HepG2 (cell line): Measurements from ENCODE around the gene THSD8. TPM values are rescaled to one million over a fixed set of nuclear protein-coding genes. Genes with fewer than 3 reads are reported as not detected.

Source experiments
- ASH2L ChIP-seq: fragments of 300-600, 200-600 bp; sonication (generic); IDR thresholded peaks from 2 replicates; pipeline ENCODE4 v1.7.0; 2017; ENCODE audit warnings: low read depth, mild to moderate bottlenecking, moderate library complexity, mixed read lengths, low read length; ENCODE audit not compliant: insufficient read length
- HINFP ChIP-seq: sonication (generic); formaldehyde crosslinking; IDR thresholded peaks from 2 replicates; pipeline ENCODE4 v1.4.0; 2020; ENCODE audit warnings: low read depth, mild to moderate bottlenecking, missing genetic modification reagents
- IRF2 ChIP-seq: IDR thresholded peaks from 2 replicates; pipeline ENCODE4 v1.6.1; 2018; ENCODE audit warnings: missing genetic modification reagents, missing compliant biosample characterization
- KLF6 ChIP-seq: IDR thresholded peaks from 2 replicates; pipeline ENCODE4 v1.8.0; 2016; ENCODE audit warnings: missing biosample characterization, missing genetic modification reagents
- MAZ ChIP-seq, 2 experiments: sonication (generic) in 1 of 2; formaldehyde crosslinking in 1 of 2; IDR thresholded peaks; 2 replicates each; pipeline versions ENCODE4 v1.5.0 to v1.6.1; 2012 to 2020; ENCODE audit warnings: low read depth in 2 of 2, mild to moderate bottlenecking in 2 of 2, borderline replicate concordance in 1 of 2, improper control_type of control experiment in 1 of 2, low read length in 1 of 2, missing genetic modification reagents in 1 of 2, moderate library complexity in 1 of 2
- MIER2 ChIP-seq: IDR thresholded peaks from 2 replicates; pipeline ENCODE4 v1.6.1; 2016; ENCODE audit warnings: missing biosample characterization, missing genetic modification reagents
- MLX ChIP-seq: IDR thresholded peaks from 2 replicates; pipeline ENCODE4 v1.6.1; 2016
- MTF1 ChIP-seq: sonication (generic); formaldehyde crosslinking; IDR thresholded peaks from 2 replicates; pipeline ENCODE4 v1.5.0; 2020; ENCODE audit warnings: missing genetic modification reagents
- RBM22 ChIP-seq: fragments of 200-400 bp; formaldehyde crosslinking; optimal IDR thresholded peaks from 2 replicates; pipeline ENCODE3; 2017; ENCODE audit warnings: mild to moderate bottlenecking, low read length, moderate library complexity
- TMF1 ChIP-seq: sonication (generic); formaldehyde crosslinking; IDR thresholded peaks from 2 replicates; pipeline ENCODE4 v1.8.1; 2022; ENCODE audit warnings: low read depth, missing genetic modification reagents
- ZBTB3 ChIP-seq: sonication (generic); formaldehyde crosslinking; IDR thresholded peaks from 2 replicates; pipeline ENCODE4 v1.4.0; 2020; ENCODE audit warnings: low read depth, mild to moderate bottlenecking, moderate library complexity, missing genetic modification reagents, borderline replicate concordance
- ZBTB7A ChIP-seq: sonication (generic); formaldehyde crosslinking; IDR thresholded peaks from 2 replicates; pipeline ENCODE4 v1.8.0; 2022; ENCODE audit warnings: mild to moderate bottlenecking, missing genetic modification reagents
- ZFP36L1 ChIP-seq: sonication (generic); formaldehyde crosslinking; IDR thresholded peaks from 2 replicates; pipeline ENCODE4 v1.8.0; 2022; ENCODE audit warnings: mild to moderate bottlenecking, missing genetic modification reagents, moderate library complexity
- ZNF121 ChIP-seq: sonication (generic); formaldehyde crosslinking; IDR thresholded peaks from 2 replicates; pipeline ENCODE4 v1.5.0; 2020; ENCODE audit warnings: mild to moderate bottlenecking, missing genetic modification reagents
- ZNF143 ChIP-seq: sonication (generic); formaldehyde crosslinking; IDR thresholded peaks from 2 replicates; pipeline ENCODE4 v1.4.0; 2020; ENCODE audit warnings: missing genetic modification reagents
- ZNF232 ChIP-seq: sonication (generic); formaldehyde crosslinking; IDR thresholded peaks from 2 replicates; pipeline ENCODE4 v1.4.0; 2020; ENCODE audit warnings: missing genetic modification reagents, borderline replicate concordance
- ZNF572 ChIP-seq: sonication (generic); formaldehyde crosslinking; IDR thresholded peaks from 2 replicates; pipeline ENCODE4 v1.5.1; 2020; ENCODE audit warnings: mild to moderate bottlenecking, missing genetic modification reagents
- ZNF724P ChIP-seq: sonication (generic); formaldehyde crosslinking; IDR thresholded peaks from 2 replicates; pipeline ENCODE4 v1.8.0; 2022; ENCODE audit warnings: missing genetic modification reagents, borderline replicate concordance
- polyA plus RNA-seq, 8 experiments: library from polyadenylated mRNA; depleted of rRNA in 3 of 8; stranded (reverse) in 7 of 8; unstranded in 1 of 8; fragments of >200 nt; fragmentation: Illumina TruSeq in 4 of 8; extraction: Trizol in 4 of 8; gene quantifications; 2 replicates each; pipeline versions ENCODE4 v1.2.1 to v1.2.3, GENCODE V29; 2011 to 2016; ENCODE audit warnings: low read depth in 4 of 8, missing spikeins in 1 of 8, mixed read lengths in 1 of 8; ENCODE audit not compliant: insufficient read depth in 1 of 8
- total RNA-seq, 5 experiments: library from RNA; depleted of rRNA; stranded (reverse); fragments of >200 nt; fragmentation: Illumina TruSeq; extraction: Trizol; gene quantifications; 2 replicates each; pipeline ENCODE4 v1.2.3, GENCODE V29; 2016; ENCODE audit warnings: low read depth in 1 of 5
- TF ChIP-seq, protein P1 (sequence below): IDR thresholded peaks from 2 replicates; pipeline ENCODE4 v1.6.1; 2012; ENCODE audit warnings: low read length, improper control_type of control experiment
- TF ChIP-seq, protein P2 (sequence below): sonication (generic); formaldehyde crosslinking; IDR thresholded peaks from 2 replicates; pipeline ENCODE4 v1.8.0; 2022; ENCODE audit warnings: mild to moderate bottlenecking, missing genetic modification reagents, moderate library complexity
- TF ChIP-seq, protein P3 (sequence below): sonication (generic); formaldehyde crosslinking; IDR thresholded peaks from 2 replicates; pipeline ENCODE4 v1.5.0; 2020; ENCODE audit warnings: missing genetic modification reagents

THSD8 gene
- total and polyA plus RNA-seq, 2 of the 13 experiments (the other 11 are each of a cell fraction or from before 2014, with no cell fraction given), result 4.8 to 14.9 TPM

DNA sequence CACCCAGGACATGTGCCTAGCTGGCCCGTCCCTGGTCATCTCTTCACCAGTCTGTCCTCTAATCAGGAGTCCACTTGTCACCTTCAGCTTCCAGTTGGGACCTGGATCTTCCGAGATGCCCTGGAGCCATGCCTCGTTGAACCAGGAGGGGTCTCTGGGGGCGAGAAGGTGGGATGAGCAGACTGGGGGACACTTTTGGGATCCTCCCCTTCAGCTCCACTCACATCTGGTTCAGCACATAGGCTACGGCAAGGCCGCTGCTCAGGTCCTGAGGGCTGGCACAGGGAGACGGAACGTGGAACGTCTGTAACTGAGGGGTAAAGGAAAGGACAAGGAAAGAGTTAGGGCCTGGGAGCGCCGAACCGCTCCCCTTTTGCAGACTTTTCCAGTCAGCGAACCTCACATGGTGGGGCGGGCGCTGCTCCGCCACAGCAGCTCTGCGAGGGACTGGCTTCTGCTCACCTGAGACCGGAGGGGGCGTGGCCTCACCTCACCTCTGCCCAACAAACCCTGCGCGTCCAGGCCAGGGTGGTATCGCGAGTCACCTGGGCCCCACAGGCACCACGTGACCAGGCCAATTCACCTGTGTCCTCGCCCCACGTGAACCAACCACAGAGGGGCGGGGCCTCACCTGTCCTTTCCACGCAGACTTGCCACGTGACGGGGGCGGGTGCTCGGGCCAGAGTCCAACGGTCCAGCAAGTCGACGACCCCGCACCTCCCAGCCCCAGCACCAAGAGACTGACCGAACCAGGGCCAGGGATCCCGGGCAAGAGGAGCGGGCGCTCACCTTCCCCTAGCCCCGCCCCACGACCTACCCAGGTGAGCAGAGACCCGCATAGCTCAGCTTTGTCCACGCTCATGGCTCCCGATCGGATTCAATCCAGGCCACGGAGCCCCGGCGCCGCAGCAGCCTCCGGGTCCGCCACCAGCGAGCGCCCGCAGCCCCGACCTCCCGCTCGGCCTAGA lies 27.0 kb upstream of the THSD8 start, which contains the start of gene HOOK2 (continued):
- TF ChIP-seq, protein P1, sequence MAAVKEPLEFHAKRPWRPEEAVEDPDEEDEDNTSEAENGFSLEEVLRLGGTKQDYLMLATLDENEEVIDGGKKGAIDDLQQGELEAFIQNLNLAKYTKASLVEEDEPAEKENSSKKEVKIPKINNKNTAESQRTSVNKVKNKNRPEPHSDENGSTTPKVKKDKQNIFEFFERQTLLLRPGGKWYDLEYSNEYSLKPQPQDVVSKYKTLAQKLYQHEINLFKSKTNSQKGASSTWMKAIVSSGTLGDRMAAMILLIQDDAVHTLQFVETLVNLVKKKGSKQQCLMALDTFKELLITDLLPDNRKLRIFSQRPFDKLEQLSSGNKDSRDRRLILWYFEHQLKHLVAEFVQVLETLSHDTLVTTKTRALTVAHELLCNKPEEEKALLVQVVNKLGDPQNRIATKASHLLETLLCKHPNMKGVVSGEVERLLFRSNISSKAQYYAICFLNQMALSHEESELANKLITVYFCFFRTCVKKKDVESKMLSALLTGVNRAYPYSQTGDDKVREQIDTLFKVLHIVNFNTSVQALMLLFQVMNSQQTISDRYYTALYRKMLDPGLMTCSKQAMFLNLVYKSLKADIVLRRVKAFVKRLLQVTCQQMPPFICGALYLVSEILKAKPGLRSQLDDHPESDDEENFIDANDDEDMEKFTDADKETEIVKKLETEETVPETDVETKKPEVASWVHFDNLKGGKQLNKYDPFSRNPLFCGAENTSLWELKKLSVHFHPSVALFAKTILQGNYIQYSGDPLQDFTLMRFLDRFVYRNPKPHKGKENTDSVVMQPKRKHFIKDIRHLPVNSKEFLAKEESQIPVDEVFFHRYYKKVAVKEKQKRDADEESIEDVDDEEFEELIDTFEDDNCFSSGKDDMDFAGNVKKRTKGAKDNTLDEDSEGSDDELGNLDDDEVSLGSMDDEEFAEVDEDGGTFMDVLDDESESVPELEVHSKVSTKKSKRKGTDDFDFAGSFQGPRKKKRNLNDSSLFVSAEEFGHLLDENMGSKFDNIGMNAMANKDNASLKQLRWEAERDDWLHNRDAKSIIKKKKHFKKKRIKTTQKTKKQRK, result no peak
- TF ChIP-seq ZNF143 (CRISPR knock-in tag), result no peak; the same call in 1 of the 2 replicates
- TF ChIP-seq RBM22, result no peak
- TF ChIP-seq ZNF121, result no peak
- no peak for TF ChIP-seq MLX
- no peak for TF ChIP-seq MTF1 (CRISPR knock-in tag)
- 0 out of 2 replicates have a peak, but pooled peaks have one; percentile 28 for TF ChIP-seq ZNF572 (CRISPR knock-in tag)
- no peak for TF ChIP-seq ZBTB3
- TF ChIP-seq, protein P2, sequence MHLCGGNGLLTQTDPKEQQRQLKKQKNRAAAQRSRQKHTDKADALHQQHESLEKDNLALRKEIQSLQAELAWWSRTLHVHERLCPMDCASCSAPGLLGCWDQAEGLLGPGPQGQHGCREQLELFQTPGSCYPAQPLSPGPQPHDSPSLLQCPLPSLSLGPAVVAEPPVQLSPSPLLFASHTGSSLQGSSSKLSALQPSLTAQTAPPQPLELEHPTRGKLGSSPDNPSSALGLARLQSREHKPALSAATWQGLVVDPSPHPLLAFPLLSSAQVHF (CRISPR knock-in tag), result peak; percentile 57; the same call in 1 of the 2 replicates
- TF ChIP-seq HINFP (CRISPR knock-in tag), result peak; percentile 59; the same call in 1 of the 2 replicates
- TF ChIP-seq ZNF724P (CRISPR knock-in tag), result 0 out of 2 replicates have a peak, but pooled peaks have one; percentile 27
- TF ChIP-seq ZNF232 (CRISPR knock-in tag), result no peak
- peak; percentile 48 for TF ChIP-seq IRF2 (CRISPR knock-in tag)
- peak; percentile 73; the same call in 1 of the 2 replicates for TF ChIP-seq ZFP36L1 (CRISPR knock-in tag)
- no peak for TF ChIP-seq KLF6 (CRISPR knock-in tag)
- no peak for TF ChIP-seq ZBTB7A (CRISPR knock-in tag)
- TF ChIP-seq MIER2 (CRISPR knock-in tag), result no peak
- TF ChIP-seq, protein P3, sequence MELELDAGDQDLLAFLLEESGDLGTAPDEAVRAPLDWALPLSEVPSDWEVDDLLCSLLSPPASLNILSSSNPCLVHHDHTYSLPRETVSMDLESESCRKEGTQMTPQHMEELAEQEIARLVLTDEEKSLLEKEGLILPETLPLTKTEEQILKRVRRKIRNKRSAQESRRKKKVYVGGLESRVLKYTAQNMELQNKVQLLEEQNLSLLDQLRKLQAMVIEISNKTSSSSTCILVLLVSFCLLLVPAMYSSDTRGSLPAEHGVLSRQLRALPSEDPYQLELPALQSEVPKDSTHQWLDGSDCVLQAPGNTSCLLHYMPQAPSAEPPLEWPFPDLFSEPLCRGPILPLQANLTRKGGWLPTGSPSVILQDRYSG, result no peak
- TF ChIP-seq ASH2L, result no peak
- 0 out of 2 replicates have a peak, but pooled peaks have one; percentile 25 for TF ChIP-seq TMF1 (CRISPR knock-in tag)
- no peak for TF ChIP-seq MAZ (IDR thresholded peaks at IDR 0.05; ENCODE audit: borderline replicate concordance, low read depth, low read length)
- 0 out of 2 replicates have a peak, but pooled peaks have one; percentile 47 for TF ChIP-seq MAZ (CRISPR knock-in tag; IDR thresholded peaks at IDR 0.05; ENCODE audit: low read depth)
